BE2C (cell line): ENCODE measurements around the gene CDH4.
"Not testable (repeated sequence)": the region's sequence is repeated elsewhere in the genome, so short reads cannot be mapped to it uniquely, and the experiment has no call there.

ENCODE experiments used
- DNase-seq: peaks from one replicate; pipeline ENCODE4 v3.0.0-alpha.2; 2020
- H3K27me3 ChIP-seq: fragments of 250-450 bp; sonication (Bioruptor Pico); 2 replicates; pipeline ENCODE4 v1.5.1; 2020; ENCODE audit warnings: mild to moderate bottlenecking
- H3K36me3 ChIP-seq: fragments of 250-450 bp; sonication (Bioruptor Pico); 2 replicates; pipeline ENCODE4 v1.5.1; 2020; ENCODE audit warnings: mild to moderate bottlenecking
- H3K4me1 ChIP-seq: fragments of 250-450 bp; sonication (Bioruptor Pico); 2 replicates; pipeline ENCODE4 v1.5.1; 2020
- H3K4me3 ChIP-seq: 2 replicates; pipeline ENCODE4 v1.5.1; 2011; ENCODE audit warnings: low read depth, low read length
- H3K9me3 ChIP-seq: fragments of 250-450 bp; sonication (Bioruptor Pico); 2 replicates; pipeline ENCODE4 v1.5.1; 2020
- CTCF ChIP-seq: IDR thresholded peaks from 2 replicates; pipeline ENCODE4 v1.5.1; 2012; ENCODE audit warnings: mild to moderate bottlenecking, low read depth, low read length

The CDH4 gene

GRCh38 chr20:61477451-61477861 is 225.4 kb downstream of the CDH4 start:
- Histone ChIP-seq H3K4me3 (no peak overlapping the region), H3K9me3 (no peaks in the 10 kb centered on the region), H3K27me3 (no peaks in the 10 kb centered on the region), H3K36me3 (no peaks in the 10 kb centered on the region), H3K4me1 (no peaks in the 10 kb centered on the region)
- no peak for TF ChIP-seq CTCF
- no peak for DNase-seq

- H3K36me3 ChIP-seq, result no peaks in the 10 kb centered on the region
- H3K4me1 ChIP-seq, result no peaks in the 10 kb centered on the region
- no peak for TF ChIP-seq CTCF
- no peak overlapping the region for H3K4me3 ChIP-seq
- no peak for DNase-seq
- H3K27me3 ChIP-seq, result no peaks in the 10 kb centered on the region
- no peaks in the 10 kb centered on the region for H3K9me3 ChIP-seq
Measured at GRCh38 chr20:61478094-61478493, 226.0 kb downstream of the CDH4 start.

DNA sequence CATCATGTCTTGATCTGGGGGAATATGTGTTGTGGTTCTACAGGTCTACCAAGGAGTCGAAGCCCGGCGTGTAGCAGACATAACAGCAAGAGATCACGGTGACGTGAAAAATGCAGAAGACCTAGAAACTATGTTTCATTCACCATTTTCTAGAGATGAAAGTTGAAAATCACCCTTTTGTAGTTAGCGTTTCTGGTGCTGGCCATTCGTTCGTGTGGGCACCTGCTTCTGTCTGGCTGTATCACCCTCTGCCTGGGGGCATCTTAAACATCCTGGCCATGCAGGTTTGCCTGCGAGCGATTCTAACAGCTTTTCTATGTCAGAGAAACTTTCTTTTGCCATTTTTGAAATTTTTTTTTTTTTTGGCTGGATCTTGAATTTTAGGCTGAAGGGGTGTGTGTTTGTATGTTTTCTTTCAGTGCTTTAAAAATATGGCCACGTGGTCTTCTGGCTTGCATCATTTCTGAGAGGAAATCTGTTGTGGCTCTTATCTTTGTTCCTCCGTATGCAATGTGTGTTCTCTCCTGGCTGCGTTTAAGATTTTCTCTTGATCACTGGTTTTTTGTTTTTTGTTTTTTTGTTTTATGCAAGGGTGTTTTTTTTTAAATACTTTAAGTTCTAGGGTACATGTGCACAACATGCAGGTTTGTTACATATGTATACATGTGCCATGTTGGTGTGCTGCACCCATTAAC is 226.7 kb downstream of the CDH4 start:
- no peak for DNase-seq
- no peaks in the 10 kb centered on the region for H3K9me3 ChIP-seq
- no peak for TF ChIP-seq CTCF
- H3K36me3 ChIP-seq, result no peaks in the 10 kb centered on the region
- H3K4me3 ChIP-seq, result no peak overlapping the region
- no peaks in the 10 kb centered on the region for H3K4me1 ChIP-seq
- no peaks in the 10 kb centered on the region for H3K27me3 ChIP-seq

GRCh38 chr20:61479433-61479832 is 227.4 kb downstream of the CDH4 start:
- H3K36me3 ChIP-seq, H3K9me3 ChIP-seq, DNase-seq, H3K4me1 ChIP-seq, H3K27me3 ChIP-seq, H3K4me3 ChIP-seq: not testable (repeated sequence)

- H3K9me3 ChIP-seq, result no peaks in the 10 kb centered on the region
- H3K27me3 ChIP-seq, result no peaks in the 10 kb centered on the region
- no peak overlapping the region for H3K4me3 ChIP-seq
- H3K36me3 ChIP-seq, result no peaks in the 10 kb centered on the region
- no peak for TF ChIP-seq CTCF
- DNase-seq, result no peak
- no peaks in the 10 kb centered on the region for H3K4me1 ChIP-seq
Measured at GRCh38 chr20:61480158-61480825, 228.2 kb downstream of the CDH4 start.

DNA sequence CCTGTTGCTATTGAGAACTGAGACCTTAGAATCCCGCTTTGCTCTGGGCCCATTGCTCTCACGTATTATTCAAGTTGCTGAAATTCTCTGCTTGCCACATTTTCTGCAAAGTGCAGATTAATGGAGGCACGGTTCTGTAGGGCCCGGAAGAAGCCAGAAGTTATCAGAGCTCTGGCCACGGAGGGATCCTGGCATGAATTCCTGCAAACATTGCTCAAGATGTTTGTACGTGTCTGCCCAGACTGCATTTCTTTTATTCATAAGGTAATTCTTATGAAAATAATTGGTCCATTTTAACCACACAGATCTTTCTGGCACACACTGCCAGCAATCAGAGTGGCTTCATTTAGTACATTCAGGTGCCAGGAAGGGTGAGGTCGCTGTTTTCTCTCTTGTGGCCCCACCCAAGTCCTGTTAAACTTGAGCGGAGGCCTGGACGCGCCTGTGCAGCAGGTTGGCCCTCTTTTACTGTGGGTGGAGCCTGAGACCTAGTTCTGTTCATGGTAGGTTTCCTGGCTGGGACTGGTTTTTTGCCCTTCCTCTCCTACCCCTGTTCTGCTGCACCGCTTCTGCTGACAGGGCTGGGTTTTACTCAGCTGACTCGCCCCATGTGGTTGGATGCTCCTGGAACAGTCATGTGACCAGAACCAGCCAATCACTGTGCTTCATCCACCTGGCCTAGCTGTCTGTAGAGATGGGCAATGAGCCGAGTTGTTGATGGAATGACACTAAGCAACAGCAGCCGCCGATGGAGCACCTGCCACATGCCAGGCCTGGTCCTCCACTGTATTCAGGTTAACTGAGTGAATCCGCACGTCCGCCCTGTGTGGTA is 230.2 kb downstream of the CDH4 start:
- H3K9me3 ChIP-seq, result no peaks in the 10 kb centered on the region

More for the DNA sequence above, 230.2 kb downstream of the CDH4 start:
- no peaks in the 10 kb centered on the region for H3K27me3 ChIP-seq
- H3K4me1 ChIP-seq, result no peaks in the 10 kb centered on the region
- TF ChIP-seq CTCF, result no peak
- no peak overlapping the region for H3K4me3 ChIP-seq
- DNase-seq, result no peak
- H3K36me3 ChIP-seq, result no peaks in the 10 kb centered on the region
